Upper lobe of left lung (tissue), 4 donors: ENCODE data around the gene RIN3.

ENCODE experiments used
- EP300 ChIP-seq, 4 donors: sonication (generic); formaldehyde crosslinking; IDR thresholded peaks; one replicate each; pipeline ENCODE4 v1.5.1; 2017; ENCODE audit warnings: antibody characterized with exemption in 4 of 4, control low read depth in 2 of 4
- POLR2A ChIP-seq, 4 donors: fragments of 450-650 bp; IDR thresholded peaks; one replicate each; pipeline ENCODE4 v1.5.1; 2016 to 2017; ENCODE audit warnings: antibody characterized with exemption in 4 of 4, mild to moderate bottlenecking in 2 of 4
- TF ChIP-seq, protein P1 (sequence below), 6 experiments: fragments of 450-650 bp in 4 of 6; fragments of 200-600 bp in 2 of 6; sonication (generic) in 2 of 6; IDR thresholded peaks; one replicate each; pipeline ENCODE4 v1.5.1; 2016 to 2019; ENCODE audit warnings: antibody characterized with exemption in 6 of 6

DNA sequence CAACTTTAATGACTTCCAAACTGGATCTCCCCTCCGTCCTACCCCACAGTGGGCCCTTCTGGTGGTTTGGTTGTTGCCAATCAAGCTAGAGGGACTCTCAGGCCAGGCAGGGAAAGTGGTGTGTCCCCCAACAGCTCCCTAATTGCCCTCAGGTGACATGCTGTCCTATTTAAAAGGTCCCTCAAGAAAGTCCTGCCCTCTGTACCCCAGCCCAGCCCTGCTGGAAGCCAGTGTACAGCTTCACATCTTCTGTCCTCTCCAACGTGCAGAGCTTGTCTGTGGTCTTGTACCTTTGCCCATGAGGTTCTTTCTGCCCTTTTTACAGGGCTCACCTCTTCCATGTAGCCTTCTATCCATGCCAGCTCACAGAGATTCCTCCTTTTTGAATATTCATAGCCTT is 4.2 kb downstream of the RIN3 start:
- TF ChIP-seq, protein P1, sequence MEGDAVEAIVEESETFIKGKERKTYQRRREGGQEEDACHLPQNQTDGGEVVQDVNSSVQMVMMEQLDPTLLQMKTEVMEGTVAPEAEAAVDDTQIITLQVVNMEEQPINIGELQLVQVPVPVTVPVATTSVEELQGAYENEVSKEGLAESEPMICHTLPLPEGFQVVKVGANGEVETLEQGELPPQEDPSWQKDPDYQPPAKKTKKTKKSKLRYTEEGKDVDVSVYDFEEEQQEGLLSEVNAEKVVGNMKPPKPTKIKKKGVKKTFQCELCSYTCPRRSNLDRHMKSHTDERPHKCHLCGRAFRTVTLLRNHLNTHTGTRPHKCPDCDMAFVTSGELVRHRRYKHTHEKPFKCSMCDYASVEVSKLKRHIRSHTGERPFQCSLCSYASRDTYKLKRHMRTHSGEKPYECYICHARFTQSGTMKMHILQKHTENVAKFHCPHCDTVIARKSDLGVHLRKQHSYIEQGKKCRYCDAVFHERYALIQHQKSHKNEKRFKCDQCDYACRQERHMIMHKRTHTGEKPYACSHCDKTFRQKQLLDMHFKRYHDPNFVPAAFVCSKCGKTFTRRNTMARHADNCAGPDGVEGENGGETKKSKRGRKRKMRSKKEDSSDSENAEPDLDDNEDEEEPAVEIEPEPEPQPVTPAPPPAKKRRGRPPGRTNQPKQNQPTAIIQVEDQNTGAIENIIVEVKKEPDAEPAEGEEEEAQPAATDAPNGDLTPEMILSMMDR (IDR thresholded peaks at IDR 0.05): no peak
- TF ChIP-seq EP300 (IDR thresholded peaks at IDR 0.05) (no peak), POLR2A (IDR thresholded peaks at IDR 0.05) (no peak)
